Caco-2 (cell line): ENCODE results near the gene TRIO. TPM values are rescaled to one million over a fixed set of nuclear protein-coding genes. Genes with fewer than 3 reads are reported as not detected.

Source experiments
- BruUV-seq: library from RNA; stranded (reverse); fragments of 400-500 nt; replicated peaks from 2 replicates; lab custom pipeline; 2021; lab: Mats Ljungman, UMichigan
- CTCF ChIA-PET: fragments of 300-600 bp; sonication (Branson Sonifier 250); formaldehyde crosslinking; loops from one replicate; lab custom pipeline; 2022; ENCODE audit warnings: antibody characterized with exemption; lab: Charles Lee
- POLR2A ChIA-PET: fragments of 300-600 bp; sonication (Branson Sonifier 250); formaldehyde crosslinking; loops from one replicate; lab custom pipeline; 2022; ENCODE audit warnings: antibody characterized with exemption; lab: Charles Lee
- DNase-seq, 2 experiments: peaks; one replicate each; pipeline versions ENCODE4 v3.0.0 to v3.0.0-alpha.2; 2020 to 2022
- H3K27me3 ChIP-seq: replicated peaks from 2 replicates; pipeline ENCODE4 v1.6.0; 2011; ENCODE audit warnings: low read length; ENCODE audit not compliant: control insufficient read depth, insufficient read depth
- H3K36me3 ChIP-seq: 2 replicates; pipeline ENCODE4 v1.5.1; 2011; ENCODE audit warnings: low read length; ENCODE audit not compliant: control insufficient read depth, insufficient read depth
- H3K4me1 ChIP-seq: fragments of 250-450 bp; sonication (Bioruptor Pico); 2 replicates; pipeline ENCODE4 v1.5.1; 2020; ENCODE audit warnings: mild to moderate bottlenecking
- H3K4me3 ChIP-seq: 2 replicates; pipeline ENCODE4 v1.5.1; 2011; ENCODE audit warnings: low read depth, mild to moderate bottlenecking, control low read depth, low read length
- H3K9me3 ChIP-seq: fragments of 250-450 bp; sonication (Bioruptor Pico); 2 replicates; pipeline ENCODE4 v1.5.1; 2020; ENCODE audit warnings: mild to moderate bottlenecking, moderate library complexity
- H3K27ac Mint-ChIP-seq: one replicate; pipeline ENCODE4 v1.8.0; 2022; ENCODE audit warnings: mixed read lengths; ENCODE audit not compliant: unreplicated experiment
- H3K27me3 Mint-ChIP-seq: one replicate; pipeline ENCODE4 v1.8.0; 2022; ENCODE audit warnings: mixed read lengths; ENCODE audit not compliant: insufficient read depth, unreplicated experiment
- H3K36me3 Mint-ChIP-seq: one replicate; pipeline ENCODE4 v1.8.0; 2022; ENCODE audit warnings: mild to moderate bottlenecking, mixed read lengths; ENCODE audit not compliant: insufficient read depth, unreplicated experiment
- H3K4me1 Mint-ChIP-seq: one replicate; pipeline ENCODE4 v1.8.0; 2022; ENCODE audit warnings: low read depth, mixed read lengths; ENCODE audit not compliant: unreplicated experiment
- H3K4me3 Mint-ChIP-seq: one replicate; pipeline ENCODE4 v1.8.0; 2022; ENCODE audit warnings: mild to moderate bottlenecking, moderate library complexity, mixed read lengths; ENCODE audit not compliant: unreplicated experiment
- H3K9me3 Mint-ChIP-seq: one replicate; pipeline ENCODE4 v1.8.0; 2022; ENCODE audit warnings: mixed read lengths; ENCODE audit not compliant: unreplicated experiment
- intact Hi-C: fragments of 100-400 bp; cut with micrococcal nuclease; formaldehyde crosslinking; loops from one replicate; pipeline ENCODE4 v1.10.0; 2022; ENCODE audit not compliant: unreplicated experiment
- total RNA-seq: library from RNA; stranded (reverse); gene quantifications from 2 replicates; pipeline ENCODE4 v1.2.3, GENCODE V29; 2022
- TF ChIP-seq, protein P1 (sequence below), 2 experiments: fragments of 200-600 bp in 1 of 2; IDR thresholded peaks; 1 replicate in 1 of 2; 2 replicates in 1 of 2; pipeline versions ENCODE4 v1.5.1 to v1.8.0; 2011 to 2022; ENCODE audit warnings: antibody characterized with exemption in 1 of 2, control low read depth in 1 of 2, inconsistent platforms in 1 of 2, low read depth in 1 of 2, low read length in 1 of 2, mild to moderate bottlenecking in 1 of 2, moderate library complexity in 1 of 2; ENCODE audit not compliant: insufficient read depth in 1 of 2, severe bottlenecking in 1 of 2, unreplicated experiment in 1 of 2

Gene TRIO
- total RNA-seq, 1 experiment from 2014 or later: 92.0 TPM

DNA sequence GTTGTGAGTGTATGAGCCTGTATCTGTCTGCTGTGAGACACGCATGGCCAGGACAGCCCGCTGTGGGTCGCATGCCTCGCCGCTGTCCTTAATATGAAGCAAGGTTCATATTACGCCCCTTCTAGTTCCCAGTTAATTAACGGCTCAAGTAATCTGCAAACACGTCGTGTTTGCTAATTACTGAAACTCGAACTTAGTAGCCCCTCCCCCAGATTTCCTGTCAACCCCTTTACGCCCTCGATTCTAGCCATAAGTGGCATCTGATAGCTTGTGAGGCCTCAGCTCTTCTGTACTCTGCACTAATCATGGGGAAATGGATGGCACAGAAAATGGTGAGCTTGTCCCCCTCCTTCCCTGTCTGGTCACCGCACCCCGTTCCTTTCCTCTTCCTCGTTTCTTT lies 321.5 kb downstream of the TRIO start:
- Histone ChIP-seq H3K4me1 (0 out of 2 replicates have a peak, but pooled peaks cover 4% of the 10 kb centered on the region), H3K9me3 (no peaks in the 10 kb centered on the region), H3K27me3 (no peaks in the 10 kb centered on the region), H3K36me3 (peaks cover 3% of the 10 kb centered on the region; the same call in 1 of the 2 replicates), H3K4me3 (no peak overlapping the region)
- DNase-seq: no peak
- Mint-ChIP-seq H3K27me3 (no peaks in the 10 kb centered on the region), H3K4me1 (peaks cover 18% of the 10 kb centered on the region), H3K4me3 (no peak overlapping the region), H3K36me3 (peaks cover 82% of the 10 kb centered on the region), H3K9me3 (no peaks in the 10 kb centered on the region), H3K27ac (peak overlapping the region; percentile 58)
- TF ChIP-seq, protein P1, sequence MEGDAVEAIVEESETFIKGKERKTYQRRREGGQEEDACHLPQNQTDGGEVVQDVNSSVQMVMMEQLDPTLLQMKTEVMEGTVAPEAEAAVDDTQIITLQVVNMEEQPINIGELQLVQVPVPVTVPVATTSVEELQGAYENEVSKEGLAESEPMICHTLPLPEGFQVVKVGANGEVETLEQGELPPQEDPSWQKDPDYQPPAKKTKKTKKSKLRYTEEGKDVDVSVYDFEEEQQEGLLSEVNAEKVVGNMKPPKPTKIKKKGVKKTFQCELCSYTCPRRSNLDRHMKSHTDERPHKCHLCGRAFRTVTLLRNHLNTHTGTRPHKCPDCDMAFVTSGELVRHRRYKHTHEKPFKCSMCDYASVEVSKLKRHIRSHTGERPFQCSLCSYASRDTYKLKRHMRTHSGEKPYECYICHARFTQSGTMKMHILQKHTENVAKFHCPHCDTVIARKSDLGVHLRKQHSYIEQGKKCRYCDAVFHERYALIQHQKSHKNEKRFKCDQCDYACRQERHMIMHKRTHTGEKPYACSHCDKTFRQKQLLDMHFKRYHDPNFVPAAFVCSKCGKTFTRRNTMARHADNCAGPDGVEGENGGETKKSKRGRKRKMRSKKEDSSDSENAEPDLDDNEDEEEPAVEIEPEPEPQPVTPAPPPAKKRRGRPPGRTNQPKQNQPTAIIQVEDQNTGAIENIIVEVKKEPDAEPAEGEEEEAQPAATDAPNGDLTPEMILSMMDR (IDR thresholded peaks at IDR 0.05; ENCODE audit: insufficient read depth in 1 of 2, low read depth in 1 of 2, low read length in 1 of 2, severe bottlenecking in 1 of 2, unreplicated experiment in 1 of 2): no peak
- POLR2A ChIA-PET: no interaction called here
- CTCF ChIA-PET: no interaction called here
- no TSS peak for BruUV-seq
- intact Hi-C loops: no loop called here

DNA sequence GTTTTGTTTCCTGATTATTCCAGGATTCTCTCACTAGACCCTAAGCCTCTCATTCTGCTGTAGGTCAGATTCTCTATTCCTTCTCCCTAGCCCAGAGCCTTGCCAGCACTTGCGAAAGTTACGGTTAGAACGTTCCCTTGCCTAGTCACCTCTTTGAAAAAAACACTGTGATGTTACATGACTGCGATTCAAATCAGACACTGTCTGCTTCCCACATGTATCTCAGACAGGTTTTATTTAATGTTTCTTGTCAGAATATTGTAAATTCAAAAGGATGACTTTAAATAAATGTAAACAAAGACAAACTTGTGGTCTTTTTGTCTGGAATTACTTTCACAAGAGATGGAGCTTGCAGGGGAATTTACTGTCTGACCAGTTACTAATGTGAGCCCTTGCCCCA lies 322.0 kb downstream of the TRIO start:
- H3K9me3 ChIP-seq: no peaks in the 10 kb centered on the region
- H3K4me3 ChIP-seq: no peak overlapping the region
- H3K4me1 Mint-ChIP-seq: peaks cover 18% of the 10 kb centered on the region
- no peak overlapping the region for H3K4me3 Mint-ChIP-seq
- POLR2A ChIA-PET: no interaction called here
- H3K36me3 Mint-ChIP-seq: peaks cover 85% of the 10 kb centered on the region
- 0 out of 2 replicates have a peak, but pooled peaks cover 4% of the 10 kb centered on the region for H3K4me1 ChIP-seq
- no peaks in the 10 kb centered on the region for H3K27me3 Mint-ChIP-seq
- no peaks in the 10 kb centered on the region for H3K9me3 Mint-ChIP-seq
- intact Hi-C loops: no loop called here
- BruUV-seq: no TSS peak
- H3K27me3 ChIP-seq: no peaks in the 10 kb centered on the region
- H3K27ac Mint-ChIP-seq: peak overlapping the region; percentile 58
- peaks cover 3% of the 10 kb centered on the region; the same call in 1 of the 2 replicates for H3K36me3 ChIP-seq
- no peak for DNase-seq
- TF ChIP-seq, protein P1 (IDR thresholded peaks at IDR 0.05; ENCODE audit: insufficient read depth in 1 of 2, low read depth in 1 of 2, low read length in 1 of 2, severe bottlenecking in 1 of 2, unreplicated experiment in 1 of 2): no peak
- CTCF ChIA-PET: no interaction called here

DNA sequence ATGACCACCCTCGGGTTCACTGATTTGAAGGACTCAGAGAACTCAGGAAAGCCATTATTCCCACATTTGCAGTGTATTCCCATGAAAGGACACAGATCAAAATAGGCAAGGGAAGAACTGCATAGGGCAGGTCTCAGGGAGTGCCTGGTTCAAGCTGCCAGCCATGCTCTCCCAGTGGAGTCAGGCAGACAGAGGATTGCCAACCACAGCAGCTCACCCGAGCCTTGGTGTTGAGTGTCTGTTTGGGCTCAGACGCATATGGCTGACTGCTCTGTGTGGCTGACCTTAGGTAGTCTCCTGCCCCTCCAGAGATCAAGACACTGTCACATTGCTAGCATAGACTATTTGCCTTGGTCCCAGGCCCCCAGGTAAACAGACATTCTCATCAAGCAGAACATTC lies 322.6 kb downstream of the TRIO start:
- peaks cover 2% of the 10 kb centered on the region; the same call in 1 of the 2 replicates for H3K36me3 ChIP-seq
- BruUV-seq: no TSS peak
- TF ChIP-seq, protein P1 (IDR thresholded peaks at IDR 0.05; ENCODE audit: insufficient read depth in 1 of 2, low read depth in 1 of 2, low read length in 1 of 2, severe bottlenecking in 1 of 2, unreplicated experiment in 1 of 2): no peak
- no peak overlapping the region for H3K27ac Mint-ChIP-seq
- no peak overlapping the region for H3K4me3 ChIP-seq
- no peak overlapping the region for H3K4me3 Mint-ChIP-seq
- peaks cover 18% of the 10 kb centered on the region for H3K4me1 Mint-ChIP-seq
- ChIA-PET POLR2A (no interaction called here), CTCF (no interaction called here)
- no peaks in the 10 kb centered on the region for H3K27me3 Mint-ChIP-seq
- no peaks in the 10 kb centered on the region for H3K9me3 ChIP-seq
- peaks cover 79% of the 10 kb centered on the region for H3K36me3 Mint-ChIP-seq
- H3K27me3 ChIP-seq: no peaks in the 10 kb centered on the region
- intact Hi-C loops: no loop called here
- H3K9me3 Mint-ChIP-seq: no peaks in the 10 kb centered on the region
- 0 out of 2 replicates have a peak, but pooled peaks cover 4% of the 10 kb centered on the region for H3K4me1 ChIP-seq
- no peak for DNase-seq
